ENCODE results near the gene DIS3L2. TPM values are rescaled to one million over a fixed set of nuclear protein-coding genes. Genes with fewer than 3 reads are reported as not detected.

DIS3L2 gene
- total and polyA plus RNA-seq, 2 of the 4 experiments (the other 2 are of a cell fraction): 14.7 to 19.2 TPM

DNA sequence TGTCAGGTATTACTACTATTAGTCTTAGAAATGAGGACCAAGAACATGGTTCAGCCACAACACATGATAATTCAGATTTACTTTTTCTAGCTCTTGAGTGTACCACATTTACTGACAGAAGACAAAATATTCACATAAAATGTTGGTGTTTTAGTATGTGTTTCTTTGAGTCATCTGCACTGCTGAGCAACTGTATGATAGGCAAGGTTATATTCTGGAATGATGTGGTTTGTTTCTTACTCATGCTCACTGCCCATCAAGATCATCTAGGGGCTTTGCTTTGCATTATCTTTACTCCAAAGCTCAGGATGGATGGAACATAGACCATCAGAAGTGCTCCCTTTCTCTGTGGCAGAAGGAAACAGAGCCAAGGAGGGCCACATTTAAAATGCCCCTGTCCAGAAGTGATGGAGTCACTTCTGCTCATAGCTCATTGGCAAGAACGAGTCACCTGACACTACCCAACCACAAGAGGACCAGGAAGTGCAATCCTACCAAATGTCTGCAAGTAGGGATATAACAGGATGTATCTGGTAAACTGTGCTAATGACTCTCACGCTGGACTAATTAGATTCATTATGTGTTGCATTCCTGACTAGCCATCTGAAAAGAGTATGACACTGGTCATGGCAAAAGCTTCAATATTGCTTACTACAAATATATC lies 81.5 kb downstream of the DIS3L2 start:
- CTCF ChIA-PET: no interaction called here
- POLR2A ChIA-PET (ENCODE audit: unreplicated experiment): no interaction called here
- no CpG with 5 or more reads among the region's 2 CpGs for WGBS, 2 experiments (ENCODE audit: extremely low coverage in 2 of 2, insufficient read length in 1 of 2)

More for the DNA sequence above, 81.5 kb downstream of the DIS3L2 start:
- no TSS peak for BruUV-seq (replicated peaks)
- dilution Hi-C loops (cut with HindIII; ENCODE audit: low sequenced_read_pairs, unreplicated experiment) (no loop called here), in situ Hi-C loops (cut with MboI; ENCODE audit: low sequenced_read_pairs) (no loop called here), intact Hi-C loops (cut with micrococcal nuclease) (no loop called here)
- no peak overlapping the region for H3K14ac ChIP-seq (replicated peaks; ENCODE audit: low read depth, low read length)
- no peaks in the 10 kb centered on the region for H4K20me1 ChIP-seq (ENCODE audit: insufficient read depth, low read length)
- H3K56ac ChIP-seq (ENCODE audit: extremely low read depth, insufficient read depth, low read length): no peak overlapping the region
- no peak overlapping the region for H2AK9ac ChIP-seq (replicated peaks; ENCODE audit: low read depth, low read length, poor library complexity)
- peak; percentile 61 for DNase-seq
- 0 out of 2 replicates have a peak, but pooled peaks cover 1% of the 10 kb centered on the region for H3K4me1 ChIP-seq (ENCODE audit: control insufficient read depth, insufficient read depth, low read length)
- no peak overlapping the region for H3K4ac ChIP-seq (ENCODE audit: low read depth, low read length)
- no peaks in the 10 kb centered on the region for H3K9me3 ChIP-seq (ENCODE audit: control insufficient read depth, insufficient read depth, low read length)
- peaks cover 6 to 14% of the 10 kb centered on the region in 2 experiments; a peak in 3 of 4 replicates for H3K79me1 ChIP-seq (ENCODE audit: low read depth in 1 of 2, low read length in 2 of 2)
- H4K8ac ChIP-seq (ENCODE audit: low read depth in 2 of 2, low read length in 2 of 2): no peak overlapping the region
- H3K23ac ChIP-seq (ENCODE audit: low read depth, low read length): no peak overlapping the region
- no peaks in the 10 kb centered on the region for H3K27me3 ChIP-seq (ENCODE audit: control insufficient read depth, insufficient read depth, low read length)
- TF ChIP-seq MXI1 (IDR thresholded peaks at IDR 0.05; ENCODE audit: borderline replicate concordance, low read depth, low read length) (no peak), NFE2L2 (IDR thresholded peaks at IDR 0.05; ENCODE audit: low read depth, low read length) (no peak), RAD21 (IDR thresholded peaks at IDR 0.05; ENCODE audit: low read length) (no peak)
- TF ChIP-seq, protein P1, sequence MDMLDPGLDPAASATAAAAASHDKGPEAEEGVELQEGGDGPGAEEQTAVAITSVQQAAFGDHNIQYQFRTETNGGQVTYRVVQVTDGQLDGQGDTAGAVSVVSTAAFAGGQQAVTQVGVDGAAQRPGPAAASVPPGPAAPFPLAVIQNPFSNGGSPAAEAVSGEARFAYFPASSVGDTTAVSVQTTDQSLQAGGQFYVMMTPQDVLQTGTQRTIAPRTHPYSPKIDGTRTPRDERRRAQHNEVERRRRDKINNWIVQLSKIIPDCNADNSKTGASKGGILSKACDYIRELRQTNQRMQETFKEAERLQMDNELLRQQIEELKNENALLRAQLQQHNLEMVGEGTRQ (IDR thresholded peaks at IDR 0.05; ENCODE audit: low read depth, low read length): 0 out of 2 replicates have a peak, but pooled peaks have one; percentile 24
- H2AFZ ChIP-seq (replicated peaks; ENCODE audit: low read length, poor library complexity): no peak overlapping the region
- peak; percentile 27 for ATAC-seq (ENCODE audit: low read depth)
- H3K9me1 ChIP-seq (ENCODE audit: insufficient read depth, low read length): peaks cover 4% of the 10 kb centered on the region
- H3K4me3 ChIP-seq (ENCODE audit: insufficient read depth, low read depth, low read length): no peak overlapping the region
- no peaks in the 10 kb centered on the region for H3K36me3 ChIP-seq (ENCODE audit: control insufficient read depth, insufficient read depth, low read length)
- no peak overlapping the region for H3K18ac ChIP-seq (ENCODE audit: low read depth, low read length)
- 0 out of 2 replicates have a peak overlapping the region, but pooled peaks have one; percentile 13 for H2BK20ac ChIP-seq (ENCODE audit: low read depth, low read length)
- no peak overlapping the region for H3K9ac ChIP-seq (ENCODE audit: low read depth, low read length)
- no peak overlapping the region for H2BK120ac ChIP-seq (ENCODE audit: low read depth, low read length)
- H2AK5ac ChIP-seq (ENCODE audit: low read depth, low read length): no peak overlapping the region
- no peak overlapping the region for H4K91ac ChIP-seq (ENCODE audit: insufficient read depth, low read depth, low read length)
- H4K5ac ChIP-seq (ENCODE audit: low read depth, low read length): no peak overlapping the region
- no peak overlapping the region for H3K4me2 ChIP-seq (ENCODE audit: low read depth, low read length)
- H3K27ac ChIP-seq (ENCODE audit: insufficient read depth, low read length): no peak overlapping the region
- H2BK15ac ChIP-seq (ENCODE audit: low read depth, low read length): no peak overlapping the region
- no peak overlapping the region for H2BK5ac ChIP-seq (ENCODE audit: low read depth, low read length, poor library complexity, severe bottlenecking)
